Measurements from ENCODE around the gene BMERB1.

- TF ChIP-seq CTCF (conservative IDR thresholded peaks at IDR 0.05; ENCODE audit: low read depth, low read length) (no peak), EZH2 (IDR thresholded peaks at IDR 0.05; ENCODE audit: low read length, unreplicated experiment) (no peak), EZH2phosphoT487 (IDR thresholded peaks at IDR 0.05; ENCODE audit: borderline replicate concordance, low read length) (no peak)
Observed at GRCh38 chr16:15485175-15485574, 50.8 kb downstream of the BMERB1 start.
